GM19035 (cell line): ENCODE measurements around the gene KSR2.

Experiments
- ATAC-seq: cut with Tn5 transposase; IDR thresholded peaks from one replicate; pipeline ENCODE4 v1.9.1; 2021; ENCODE audit not compliant: unreplicated experiment

KSR2 gene

DNA sequence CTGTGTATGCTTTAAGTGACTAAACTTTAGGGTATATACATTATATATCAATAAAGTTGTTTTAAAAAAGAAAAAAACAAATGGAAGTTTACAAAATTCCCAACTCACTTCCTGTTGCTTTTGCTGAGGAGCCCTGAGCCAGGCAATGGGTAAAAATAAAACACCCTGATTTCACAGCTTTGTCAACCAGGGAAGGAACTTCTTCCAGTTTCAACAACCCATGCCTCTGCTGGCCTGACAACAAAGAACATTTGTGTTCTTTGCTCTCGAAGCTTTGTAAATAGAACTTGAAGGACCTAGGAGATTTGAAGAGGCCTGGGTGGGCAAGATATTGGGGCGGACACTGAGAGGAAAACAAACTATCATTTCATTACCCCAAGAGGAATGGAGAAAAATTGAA, 466.2 kb downstream of the KSR2 start:
- ATAC-seq, result no peak

DNA sequence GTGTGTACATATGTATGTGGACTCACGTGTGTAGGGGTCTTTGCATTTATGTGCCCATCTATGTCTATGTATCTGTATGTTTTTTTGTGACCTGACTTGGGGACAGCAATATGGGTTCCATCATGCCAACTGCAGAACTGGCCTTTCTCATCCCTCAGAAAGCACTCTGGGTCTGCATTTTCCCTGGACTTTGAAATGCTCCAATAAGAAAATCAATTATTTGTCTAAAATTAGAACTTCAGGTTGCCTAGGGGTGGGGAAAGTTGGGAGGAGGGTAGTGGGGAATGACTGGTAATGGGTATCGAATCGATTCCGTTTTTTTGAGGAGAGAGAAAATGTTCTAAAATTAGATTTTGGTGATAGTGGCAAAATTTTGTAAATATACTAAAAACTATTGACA, 466.6 kb downstream of the KSR2 start:
- ATAC-seq, result no peak

DNA sequence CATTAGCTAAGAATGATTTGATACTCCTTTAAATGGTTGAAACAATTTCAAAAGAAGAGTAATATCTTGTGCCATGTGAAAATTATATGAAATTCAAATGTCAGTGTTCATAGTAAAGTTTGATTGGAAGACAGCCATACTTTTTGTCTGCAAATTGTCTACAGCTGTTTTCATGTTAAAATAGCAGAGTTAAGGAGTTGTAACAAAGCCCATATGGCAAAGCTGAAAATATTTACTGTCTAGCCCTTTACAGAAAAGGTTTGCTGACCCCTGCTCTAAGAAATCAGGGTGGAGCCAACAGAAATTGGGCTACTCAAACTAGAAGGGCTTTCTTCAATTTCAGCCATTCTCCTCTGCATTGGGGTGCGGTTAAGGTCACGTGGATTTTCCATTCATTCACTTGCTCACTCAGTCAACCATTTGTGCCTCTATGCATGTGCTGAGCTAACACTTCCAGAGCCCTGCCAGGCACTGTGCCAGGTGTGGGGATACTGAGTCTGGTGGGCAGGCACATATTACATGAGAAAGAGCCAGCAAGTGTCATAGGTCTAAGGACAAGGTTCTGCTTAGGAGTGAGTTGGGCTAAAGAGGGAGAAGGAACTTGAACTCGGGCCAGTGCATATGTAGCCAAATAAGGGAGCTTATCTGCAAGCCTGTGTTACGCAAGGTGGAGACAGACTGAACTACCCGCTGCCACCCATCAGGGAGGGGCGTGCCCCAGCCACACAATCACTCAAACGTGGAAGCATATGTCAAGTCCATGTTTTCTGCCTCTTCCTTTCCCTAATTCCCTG, 467.5 kb downstream of the KSR2 start:
- ATAC-seq, result no peak

DNA sequence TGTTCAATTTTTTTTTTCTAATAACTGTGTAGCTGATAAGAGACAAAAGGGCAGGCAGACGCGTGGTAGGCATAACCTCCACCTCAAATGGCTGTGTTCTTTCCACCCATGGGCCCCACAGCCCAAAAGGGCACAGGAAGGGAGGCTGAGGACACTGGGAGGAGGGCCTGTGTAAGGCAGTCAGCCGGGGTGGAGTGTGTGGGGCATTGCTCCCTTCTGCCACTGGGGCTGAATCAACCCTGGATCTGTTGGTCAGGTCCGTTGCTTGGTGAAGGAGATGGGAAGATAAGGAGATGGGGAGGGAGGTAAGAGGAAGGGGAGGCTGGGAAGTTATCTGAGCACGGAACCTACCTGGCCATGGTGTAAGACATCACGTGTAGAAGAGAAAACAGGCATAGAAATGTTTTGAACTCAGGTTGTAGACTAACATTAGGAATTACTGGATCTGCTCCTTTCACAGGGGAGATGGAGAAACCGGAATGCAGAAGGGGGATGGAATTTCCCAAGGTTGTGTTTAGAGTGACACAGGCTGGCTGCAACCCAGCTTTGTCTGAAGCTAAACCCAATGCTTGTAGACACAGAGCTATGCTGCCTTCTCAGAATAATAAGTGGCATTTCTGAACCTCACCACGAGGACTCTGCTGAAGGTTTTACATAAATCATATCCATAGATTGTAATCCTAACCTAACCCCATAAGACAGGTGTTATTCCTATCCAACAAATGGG, 468.9 kb downstream of the KSR2 start:
- ATAC-seq, result no peak

DNA sequence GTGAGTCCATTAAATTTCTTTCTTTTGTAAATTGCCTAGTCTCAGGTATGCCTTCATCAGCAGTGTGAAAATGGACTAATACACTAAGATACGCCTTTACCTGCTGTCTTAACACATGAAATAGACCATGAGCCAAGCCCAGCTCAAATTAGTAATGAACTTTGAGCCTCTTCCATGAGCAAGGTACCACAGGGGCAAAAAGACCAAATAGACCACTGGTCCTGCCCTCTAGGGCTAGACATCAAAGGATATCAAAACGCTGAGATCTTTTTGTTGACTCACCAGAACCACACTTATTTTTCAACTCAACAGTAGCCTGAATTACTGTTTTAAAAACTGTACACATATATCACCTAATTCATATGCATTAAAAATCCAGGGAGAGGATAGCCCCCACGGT, 469.9 kb downstream of the KSR2 start:
- no peak for ATAC-seq

DNA sequence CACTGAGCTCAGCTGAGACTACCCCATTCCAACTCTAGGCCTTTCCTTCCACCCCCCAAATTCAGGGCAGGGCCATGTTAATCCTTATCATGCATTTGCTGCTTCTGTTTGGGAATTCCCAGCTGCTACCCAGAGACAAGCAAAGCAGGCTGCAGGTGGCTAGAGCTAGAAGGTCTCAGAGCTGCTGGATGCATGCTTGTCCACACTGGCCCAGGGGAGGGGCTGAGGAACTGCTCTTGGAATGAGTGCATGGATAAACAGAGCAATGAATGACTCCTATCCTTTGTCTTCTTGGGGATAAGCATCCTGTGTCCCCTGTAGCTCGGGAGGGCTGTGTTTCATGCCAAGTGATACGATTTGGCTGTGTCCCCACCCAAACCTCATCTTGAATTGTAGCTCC, 470.5 kb downstream of the KSR2 start:
- ATAC-seq, result no peak

DNA sequence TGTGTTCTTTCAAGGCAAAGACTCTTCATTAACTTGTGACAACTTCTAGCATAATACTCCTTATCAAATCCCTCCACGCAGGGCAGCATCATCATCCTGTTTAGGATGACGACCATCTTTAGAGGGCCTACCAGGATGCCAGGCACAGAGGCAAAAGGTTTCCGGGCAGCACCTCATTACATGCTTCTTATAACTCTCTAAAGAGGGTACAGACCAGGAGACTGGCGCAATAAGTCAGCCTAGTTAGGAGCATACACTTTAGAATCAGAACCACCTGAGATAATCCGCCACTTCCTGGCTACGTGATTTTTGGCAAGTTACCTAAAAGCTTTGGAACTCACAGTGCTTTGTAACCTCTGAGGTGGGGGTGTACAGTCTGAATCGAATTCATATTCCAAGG, 471.4 kb downstream of the KSR2 start:
- no peak for ATAC-seq

DNA sequence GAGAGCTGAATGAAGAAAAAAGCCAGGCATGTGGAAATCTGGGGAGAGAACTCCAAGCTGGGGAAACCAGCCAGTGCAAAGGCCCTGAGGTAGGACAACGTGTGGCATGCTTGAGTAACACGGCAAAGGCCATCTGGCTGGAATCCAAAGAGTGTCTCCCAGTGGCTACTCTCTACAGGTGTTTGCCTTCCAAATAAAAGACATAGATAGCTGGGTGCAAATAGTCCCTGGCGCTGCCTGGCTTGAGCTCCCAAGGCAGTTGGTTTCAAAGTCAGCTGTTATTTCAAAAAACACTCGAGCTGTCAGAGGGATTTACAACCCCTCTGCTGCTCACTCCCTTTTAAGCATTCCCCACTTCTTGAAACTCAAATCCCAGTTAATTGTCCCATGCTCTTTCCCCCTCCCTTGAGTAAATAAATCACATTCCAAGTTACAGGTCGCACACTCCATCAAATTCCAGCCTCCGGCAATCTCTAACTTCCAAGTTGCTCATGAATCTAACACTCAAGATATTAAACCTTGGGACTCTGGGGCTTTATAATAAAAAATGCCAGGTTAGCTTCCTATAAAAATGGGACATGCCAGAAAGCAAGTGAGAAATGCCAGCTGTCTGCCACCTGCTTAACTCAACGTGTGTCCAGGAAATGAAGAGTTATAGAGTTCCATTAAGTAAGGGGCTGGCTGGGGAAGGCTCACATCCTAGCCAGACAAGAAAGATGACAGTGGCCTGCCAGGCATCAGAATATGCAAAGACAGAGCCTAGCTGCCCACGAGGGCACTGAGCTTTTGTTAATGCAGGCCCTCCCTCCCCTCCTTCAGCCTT, 473.7 kb downstream of the KSR2 start:
- ATAC-seq, result no peak

DNA sequence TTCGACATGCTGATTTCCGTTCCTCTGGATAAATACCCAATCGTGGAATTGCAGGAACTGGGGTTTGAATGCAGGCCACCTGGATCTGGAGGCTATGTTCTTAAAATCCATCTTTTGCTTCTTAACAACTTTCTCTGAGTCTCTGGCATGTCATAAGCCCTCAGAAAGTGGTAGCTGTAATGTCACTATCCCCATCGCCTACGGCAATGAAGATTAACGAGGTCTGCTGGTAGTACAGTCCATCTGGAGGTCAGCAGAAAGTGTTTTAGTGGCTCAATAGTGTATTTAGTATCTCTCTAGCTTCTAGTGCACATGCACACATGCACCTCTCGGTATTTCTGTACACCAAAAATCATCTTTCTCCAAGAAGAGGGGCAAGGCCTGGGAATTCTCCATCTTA, 477.1 kb downstream of the KSR2 start:
- no peak for ATAC-seq

DNA sequence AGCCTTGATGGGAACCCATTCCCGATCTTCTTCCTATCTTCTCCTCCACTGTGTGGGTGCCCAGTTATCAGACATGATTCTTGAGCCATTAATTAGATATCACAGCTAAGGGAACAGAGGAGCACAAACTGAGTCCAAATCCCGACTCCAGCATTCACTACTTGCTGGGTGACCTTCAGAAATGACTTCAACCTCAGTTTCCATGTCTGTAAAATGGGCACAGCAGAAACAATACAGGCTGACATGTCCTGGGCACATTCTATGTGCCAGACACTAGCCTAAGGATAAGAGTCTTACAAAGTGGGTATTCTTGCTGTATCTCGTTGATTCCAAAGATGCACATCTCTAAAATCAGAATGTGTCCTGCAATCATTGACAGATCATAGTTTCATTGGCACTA, 478.7 kb downstream of the KSR2 start:
- ATAC-seq, result no peak

DNA sequence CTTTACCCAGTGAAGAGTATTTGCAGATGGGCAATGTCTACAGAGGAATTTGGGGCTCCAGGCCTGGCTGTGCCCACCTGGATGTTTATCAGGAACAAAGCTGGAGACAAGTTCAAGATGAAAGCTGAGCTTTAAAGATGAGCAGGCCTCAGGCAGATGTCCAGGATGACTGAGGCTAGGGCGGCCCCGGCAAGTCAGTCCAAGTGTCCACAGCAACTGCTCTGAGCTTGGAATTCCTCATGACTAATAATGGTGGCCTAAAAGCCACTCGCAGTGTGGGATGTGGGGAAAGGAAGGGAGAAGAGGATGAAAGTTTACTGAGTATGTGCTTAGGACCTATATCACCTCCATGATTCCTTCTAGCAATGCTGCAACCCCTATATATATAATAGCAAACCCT, 479.1 kb downstream of the KSR2 start:
- ATAC-seq, result no peak

DNA sequence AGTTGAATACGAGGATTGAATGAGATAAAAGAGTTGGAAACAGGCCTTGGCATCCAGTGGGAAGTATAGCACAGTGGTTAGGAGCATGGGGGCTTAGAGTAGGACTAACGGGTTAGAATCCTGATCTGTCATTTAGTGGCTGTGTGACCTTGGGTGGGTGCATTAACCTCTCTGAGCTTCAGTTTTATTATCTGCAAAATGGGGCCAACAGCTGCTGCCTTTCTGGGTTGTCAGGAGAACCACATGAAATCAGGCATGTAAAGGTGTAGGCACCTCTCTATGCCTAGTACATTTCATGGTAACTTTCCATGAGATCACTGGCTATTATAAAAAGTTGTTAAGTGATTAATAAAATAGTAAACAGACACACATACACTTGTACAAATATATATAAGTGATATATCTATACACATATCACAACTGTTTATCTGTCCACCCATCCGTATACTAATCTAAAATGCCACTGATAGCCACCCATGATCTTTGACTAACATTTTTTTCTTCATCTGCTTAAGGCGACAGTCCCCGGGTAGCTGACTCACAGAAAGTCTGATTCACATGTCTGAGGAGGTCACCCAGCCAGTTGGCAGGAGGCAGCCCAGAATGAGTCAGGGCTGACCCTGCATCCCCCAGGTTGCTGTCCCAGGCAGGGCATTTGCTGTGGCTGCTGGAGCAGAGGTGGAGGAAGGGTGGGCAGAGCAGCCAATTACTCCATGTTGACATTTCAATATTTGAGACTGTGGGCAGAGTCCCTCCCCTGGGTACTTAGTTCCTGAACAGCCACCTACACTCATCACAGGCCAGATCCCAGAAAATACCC, 481.7 kb downstream of the KSR2 start:
- ATAC-seq, result no peak

DNA sequence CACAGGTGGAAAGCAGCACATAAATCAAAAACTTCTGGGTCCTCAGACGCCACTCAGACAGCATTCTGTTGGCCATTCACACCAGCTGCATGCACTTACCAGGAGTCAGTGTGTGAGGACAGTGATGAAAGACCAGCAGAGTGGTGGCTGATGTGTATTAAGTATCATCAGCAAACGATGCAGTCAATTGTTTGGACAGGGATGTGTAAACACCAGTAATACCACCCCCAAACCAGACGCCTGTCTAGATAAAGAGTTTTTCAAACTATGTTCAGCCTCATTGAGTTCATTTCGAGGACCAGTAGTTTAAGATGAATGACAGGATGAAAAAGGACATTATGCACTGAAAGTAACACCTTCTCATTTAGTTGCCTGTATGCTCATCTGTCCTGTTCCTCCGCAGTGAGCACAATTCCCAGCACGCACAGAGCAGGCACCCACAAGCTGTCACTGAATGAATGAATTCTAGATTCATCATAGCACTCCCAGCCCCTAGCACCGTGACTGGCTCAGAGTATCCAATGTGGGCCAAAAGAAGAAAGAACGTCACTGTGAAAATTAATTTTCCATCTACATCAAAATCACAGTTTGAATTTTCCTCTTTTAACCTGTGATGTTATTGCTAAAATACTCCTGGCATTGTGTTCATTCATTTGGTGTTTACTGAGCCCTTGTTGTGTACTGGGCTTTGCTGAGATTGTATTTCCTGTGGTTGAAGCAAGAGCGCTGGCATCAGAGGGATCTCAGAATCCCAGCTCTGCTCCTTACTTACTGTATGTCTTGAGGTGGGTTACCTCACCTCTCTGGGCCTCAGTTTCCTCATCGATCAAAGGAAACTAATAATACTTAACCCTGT, 482.6 kb downstream of the KSR2 start:
- ATAC-seq, result no peak

DNA sequence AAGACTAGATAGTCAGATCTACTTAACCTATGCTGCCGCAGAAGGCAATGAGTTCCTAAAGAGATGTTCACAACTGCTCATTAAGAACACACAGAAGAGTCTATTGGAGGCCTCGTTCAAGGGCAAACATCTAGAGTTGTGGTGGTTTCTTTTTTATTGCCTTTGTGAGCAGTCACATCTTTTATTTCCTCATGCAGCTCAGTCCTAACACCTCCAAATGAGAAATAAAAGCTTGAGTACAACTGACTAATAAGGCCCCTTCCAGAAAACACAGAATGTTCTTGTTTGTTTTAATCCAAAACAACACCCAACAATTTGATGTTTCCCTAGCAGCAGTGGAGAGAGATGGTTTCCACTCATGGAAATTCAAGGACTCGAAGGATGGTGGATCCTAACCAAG, 483.9 kb downstream of the KSR2 start:
- no peak for ATAC-seq

DNA sequence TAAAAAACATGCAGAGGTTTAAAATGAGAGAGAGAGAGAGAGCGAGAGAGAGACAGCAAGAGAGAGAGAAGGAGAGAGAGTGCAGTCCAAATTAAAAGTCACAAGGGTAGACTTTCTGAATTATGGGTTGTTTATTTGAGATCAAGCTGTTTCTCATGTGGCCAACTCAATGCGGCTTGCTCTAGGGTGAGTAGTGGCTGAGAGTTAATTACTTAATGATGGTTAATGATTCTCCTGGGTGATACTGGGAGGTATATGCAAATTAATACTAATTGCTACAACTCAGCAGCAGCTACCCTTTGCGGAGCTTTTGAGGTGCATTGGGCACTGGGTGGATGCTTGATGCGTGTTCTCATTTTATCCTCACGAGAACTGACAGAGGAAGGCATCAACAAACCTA, 485.3 kb downstream of the KSR2 start:
- no peak for ATAC-seq

DNA sequence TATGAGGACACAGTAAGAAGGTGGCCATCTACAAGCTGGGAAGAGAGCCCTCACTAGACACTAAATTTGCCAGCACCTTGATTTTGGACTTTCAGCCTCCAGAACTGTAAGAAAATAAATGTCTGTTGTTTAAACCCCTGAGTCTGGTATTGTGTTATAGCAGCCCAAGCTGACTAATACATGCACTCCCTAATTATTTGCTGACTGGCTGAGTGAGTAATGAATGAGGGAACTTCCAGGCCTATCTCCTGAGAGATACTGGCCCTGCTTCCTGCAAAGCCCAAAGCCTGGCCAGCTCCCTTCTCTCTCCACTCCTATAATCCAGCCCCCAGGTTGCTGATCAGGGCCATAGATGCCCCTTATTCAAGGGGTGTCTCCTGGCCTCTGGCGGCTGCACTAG, 487.3 kb downstream of the KSR2 start:
- no peak for ATAC-seq

DNA sequence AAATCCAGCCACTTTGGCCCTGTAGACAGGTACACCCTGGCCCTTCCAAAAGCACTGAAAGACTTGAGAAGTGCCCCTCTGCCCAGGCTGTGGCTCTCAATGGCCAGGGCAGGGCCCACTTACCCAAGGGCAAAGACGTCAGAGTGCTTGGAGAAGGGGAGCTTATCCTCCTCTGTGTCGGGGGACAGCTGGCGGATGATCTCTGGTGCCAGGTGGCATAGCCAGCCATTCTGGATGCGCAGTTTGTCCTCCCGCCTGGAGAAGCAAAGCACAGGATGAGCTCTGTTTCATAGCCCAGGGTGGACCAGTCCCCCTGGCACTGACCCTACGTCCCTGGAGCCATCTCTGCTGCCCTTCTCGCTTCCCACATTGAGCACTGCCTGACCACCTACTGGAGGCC, 492.4 kb downstream of the KSR2 start:
- no peak for ATAC-seq

DNA sequence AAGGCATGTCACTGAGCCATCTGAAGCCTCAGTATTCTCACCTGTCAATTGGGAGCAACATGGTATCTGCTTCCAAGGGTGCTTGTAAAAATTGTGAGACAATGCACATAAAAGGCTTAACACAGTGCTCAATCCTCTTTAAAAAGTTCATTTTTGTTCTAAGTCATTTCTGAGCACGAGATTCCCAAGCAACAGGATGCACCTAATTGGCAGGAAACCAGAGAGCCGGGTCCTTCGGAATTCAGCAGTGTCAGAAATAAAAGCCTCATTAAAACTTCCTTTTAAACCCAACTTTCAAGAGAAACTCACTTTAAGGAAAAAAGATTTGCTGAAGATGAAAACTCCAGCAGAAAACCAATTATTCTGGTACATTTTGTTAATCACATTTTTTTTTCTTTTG, 494.9 kb downstream of the KSR2 start:
- no peak for ATAC-seq

DNA sequence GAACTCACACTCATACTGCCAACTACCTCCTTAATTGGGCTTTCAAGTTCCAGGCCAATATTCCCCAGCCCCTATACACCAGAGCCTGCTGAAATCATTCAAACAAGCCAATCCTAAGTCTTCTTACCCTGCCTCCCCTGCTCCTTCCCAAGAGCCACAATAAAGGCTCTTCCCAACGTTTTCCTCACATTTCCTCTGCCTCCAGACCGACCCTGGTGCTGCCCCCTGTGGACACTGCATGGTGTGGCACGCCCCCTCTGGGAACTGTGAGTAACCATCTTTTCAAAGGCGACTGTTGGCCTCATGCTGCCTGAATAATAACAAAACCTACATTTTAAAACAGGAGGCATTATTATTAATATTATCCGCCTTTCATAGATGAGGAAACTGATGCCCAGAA, 495.8 kb downstream of the KSR2 start:
- ATAC-seq, result no peak

DNA sequence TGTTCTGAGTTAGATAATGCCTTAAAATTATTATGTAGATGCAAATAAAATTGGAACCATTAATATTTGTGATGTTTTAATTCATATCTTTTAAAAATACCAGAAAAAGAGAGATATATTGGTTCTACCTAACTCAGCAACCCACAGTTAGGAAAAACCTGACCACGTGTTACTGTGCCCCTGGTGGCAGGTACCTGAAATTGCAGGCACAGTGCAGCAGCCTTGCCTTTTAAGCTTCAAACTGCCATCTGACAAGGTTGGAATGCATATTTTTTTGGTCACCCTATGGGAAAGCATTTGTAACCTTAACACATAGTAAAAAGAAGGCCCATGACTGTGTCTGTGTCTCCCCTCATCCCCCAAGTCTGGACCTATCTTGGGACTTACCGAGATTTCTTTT, 498.0 kb downstream of the KSR2 start:
- ATAC-seq, result no peak
